Epithelial cell of alveolus of lung (primary cell): ENCODE measurements around the gene RPE. TPM values are rescaled to one million over a fixed set of nuclear protein-coding genes. Genes with fewer than 3 reads are reported as not detected.

ENCODE experiments used
- total RNA-seq: library from RNA; depleted of rRNA; stranded (reverse); fragments of >200 nt; gene quantifications from 2 replicates; pipeline ENCODE4 v1.2.1, GENCODE V29; 2015

RPE gene
- 32.3 and 70.9 TPM in 2 replicates for total RNA-seq

GRCh38 chr2:210002158-210003157 lies at the start of gene RPE:
Gene RPE (plus strand): TSS chr2:210002638. CDS start chr2:210002662, 24 bp downstream.

Other genes starting within 250 kb of the RPE start
- under 0.01 TPM in 1 of 2 replicates, not detected in the other for gene UNC80, start 230.8 kb upstream of the RPE start, total RNA-seq
- gene KANSL1L, start 168.8 kb downstream of the RPE start, total RNA-seq: 6.3 and 13.6 TPM in 2 replicates
- gene ACADL, start 222.8 kb downstream of the RPE start, total RNA-seq: under 0.01 TPM in 1 of 2 replicates, not detected in the other